DND-41 (cell line): ENCODE results near the gene LRRC28.

Source experiments
- CTCF ChIP-seq: IDR thresholded peaks from 2 replicates; pipeline ENCODE4 v1.5.1; 2012; ENCODE audit warnings: borderline replicate concordance, low read length, moderate library complexity, mild to moderate bottlenecking; ENCODE audit not compliant: poor library complexity, severe bottlenecking; ENCODE audit errors: extremely low read depth
- EZH2 ChIP-seq: IDR thresholded peaks from 3 replicates; pipeline ENCODE4 v1.6.1; 2012; ENCODE audit warnings: borderline replicate concordance, low read depth, mild to moderate bottlenecking, moderate library complexity, low read length, inconsistent platforms; ENCODE audit not compliant: severe bottlenecking

- no peak for TF ChIP-seq CTCF
- TF ChIP-seq EZH2 = no peak
Observed at GRCh38 chr15:99403597-99403996, 152.3 kb downstream of the LRRC28 start.
